ENCODE results near the gene LTB4R2. TPM values are rescaled to one million over a fixed set of nuclear protein-coding genes. Genes with fewer than 3 reads are reported as not detected.

The LTB4R2 gene
- total RNA-seq, 1 donor from 2014 or later, result 9.3 TPM

- DNase-seq (ENCODE audit: low read depth) (no peak), FAIRE-seq (no peak)
- Histone ChIP-seq H3K4me1 (ENCODE audit: insufficient read depth, low read length) (peaks cover 3% of the 10 kb centered on the region), H3K36me3 (ENCODE audit: insufficient read depth, low read length) (no peaks in the 10 kb centered on the region), H3K27me3 (ENCODE audit: insufficient read depth, low read length) (no peaks in the 10 kb centered on the region), H3K9me3 (ENCODE audit: insufficient read depth, low read depth, low read length) (no peaks in the 10 kb centered on the region), H3K79me2 (ENCODE audit: insufficient read depth, low read length) (no peaks in the 10 kb centered on the region), H3K27ac (ENCODE audit: low read depth, low read length) (no peak overlapping the region), H3K4me3 (ENCODE audit: insufficient read depth, low read depth, low read length) (no peak overlapping the region), H3K4me2 (ENCODE audit: low read length) (no peak overlapping the region), H2AFZ (ENCODE audit: low read depth, low read length) (no peak overlapping the region), H4K20me1 (ENCODE audit: insufficient read depth, low read length) (no peaks in the 10 kb centered on the region), H3K9ac (ENCODE audit: low read length) (no peak overlapping the region)
- Mint-ChIP-seq H3K27ac (ENCODE audit: unreplicated experiment) (no peak overlapping the region), H3K9me3 (ENCODE audit: unreplicated experiment) (no peaks in the 10 kb centered on the region), H3K36me3 (ENCODE audit: low read depth, unreplicated experiment) (peaks cover 24% of the 10 kb centered on the region), H3K4me3 (ENCODE audit: unreplicated experiment) (no peak overlapping the region), H3K4me1 (ENCODE audit: low read depth, unreplicated experiment) (peaks cover 5% of the 10 kb centered on the region), H3K27me3 (ENCODE audit: low read depth, unreplicated experiment) (peaks cover 8% of the 10 kb centered on the region)
- TF ChIP-seq EZH2 (IDR thresholded peaks at IDR 0.05; ENCODE audit: insufficient read depth, low read length) (no peak), CTCF (IDR thresholded peaks at IDR 0.05; ENCODE audit: insufficient read depth, low read depth, low read length) (no peak)
Measured at GRCh38 chr14:24261256-24261968, 48.5 kb upstream of the LTB4R2 start.

GRCh38 chr14:24261969-24262327 lies 48.0 kb upstream of the LTB4R2 start:
- H3K4me2 ChIP-seq (ENCODE audit: low read length), result no peak overlapping the region
- H3K27ac ChIP-seq (ENCODE audit: low read depth, low read length), result no peak overlapping the region
- H2AFZ ChIP-seq (ENCODE audit: low read depth, low read length), result no peak overlapping the region
- no peak overlapping the region for H3K4me3 Mint-ChIP-seq (ENCODE audit: unreplicated experiment)
- no peak for TF ChIP-seq CTCF (IDR thresholded peaks at IDR 0.05; ENCODE audit: insufficient read depth, low read depth, low read length)
- no peak for TF ChIP-seq EZH2 (IDR thresholded peaks at IDR 0.05; ENCODE audit: insufficient read depth, low read length)
- H3K9me3 ChIP-seq (ENCODE audit: insufficient read depth, low read depth, low read length), result no peaks in the 10 kb centered on the region
- H3K9ac ChIP-seq (ENCODE audit: low read length), result no peak overlapping the region
- H3K36me3 Mint-ChIP-seq (ENCODE audit: low read depth, unreplicated experiment), result peaks cover 28% of the 10 kb centered on the region
- H3K27me3 Mint-ChIP-seq (ENCODE audit: low read depth, unreplicated experiment), result peaks cover 7% of the 10 kb centered on the region
- no peaks in the 10 kb centered on the region for H3K27me3 ChIP-seq (ENCODE audit: insufficient read depth, low read length)
- H3K4me1 Mint-ChIP-seq (ENCODE audit: low read depth, unreplicated experiment), result peaks cover 3% of the 10 kb centered on the region
- H3K9me3 Mint-ChIP-seq (ENCODE audit: unreplicated experiment), result no peaks in the 10 kb centered on the region
- H3K4me3 ChIP-seq (ENCODE audit: insufficient read depth, low read depth, low read length), result no peak overlapping the region
- no peak for DNase-seq (ENCODE audit: low read depth)
- H3K36me3 ChIP-seq (ENCODE audit: insufficient read depth, low read length), result no peaks in the 10 kb centered on the region
- H3K79me2 ChIP-seq (ENCODE audit: insufficient read depth, low read length), result no peaks in the 10 kb centered on the region
- peaks cover 3% of the 10 kb centered on the region for H3K4me1 ChIP-seq (ENCODE audit: insufficient read depth, low read length)
- no peak for FAIRE-seq
- H3K27ac Mint-ChIP-seq (ENCODE audit: unreplicated experiment), result no peak overlapping the region
- no peaks in the 10 kb centered on the region for H4K20me1 ChIP-seq (ENCODE audit: insufficient read depth, low read length)

Data from astrocyte (in vitro differentiated cells and primary cell).